Kidney capillary endothelial cell (primary cell): ENCODE results near the gene TMOD4.
"Not testable (repeated sequence)": the region's sequence is repeated elsewhere in the genome, so short reads cannot be mapped to it uniquely, and the experiment has no call there.

Experiments
- DNase-seq: peaks from one replicate; pipeline ENCODE4 v3.0.0-alpha.2; 2018; ENCODE audit warnings: low spot score

TMOD4 gene

GRCh38 chr1:151175863-151176262 is at the start of gene TMOD4:
Gene TMOD4, minus strand, starts transcription at chr1:151175981. Its CDS starts 1,106 bp downstream, at chr1:151174875.
- no peak for DNase-seq

- DNase-seq = no peak
Measured at GRCh38 chr1:151222130-151222529, 46.3 kb upstream of the TMOD4 start.

GRCh38 chr1:151221616-151222015 is 45.8 kb upstream of the TMOD4 start:
- DNase-seq = no peak

- DNase-seq = no peak
Measured at GRCh38 chr1:151213560-151213959, 37.8 kb upstream of the TMOD4 start.

- DNase-seq = no peak
Measured at GRCh38 chr1:151211972-151212705, 36.4 kb upstream of the TMOD4 start.

- no peak for DNase-seq
Measured at GRCh38 chr1:151210830-151211229, 35.0 kb upstream of the TMOD4 start.

GRCh38 chr1:151205381-151205965 is 29.7 kb upstream of the TMOD4 start:
- DNase-seq = not testable (repeated sequence)

GRCh38 chr1:151199873-151200581 is 24.2 kb upstream of the TMOD4 start:
- DNase-seq = peak; percentile 30

- DNase-seq = peak; percentile 100
Measured at GRCh38 chr1:151198254-151199127, 22.7 kb upstream of the TMOD4 start, which contains the start of gene PIP5K1A. Gene PIP5K1A, plus strand, starts transcription at chr1:151198552. Its CDS starts 445 bp downstream, at chr1:151198997.

- no peak for DNase-seq
Measured at GRCh38 chr1:151197863-151198253, 22.1 kb upstream of the TMOD4 start.

GRCh38 chr1:151196292-151196800 is 20.6 kb upstream of the TMOD4 start:
- peak; percentile 80 for DNase-seq

GRCh38 chr1:151194894-151195594 is 19.3 kb upstream of the TMOD4 start:
- DNase-seq = peak; percentile 27

- DNase-seq = no peak
Measured at GRCh38 chr1:151193856-151194255, 18.1 kb upstream of the TMOD4 start.

- DNase-seq = no peak
Measured at GRCh38 chr1:151193304-151193703, 17.5 kb upstream of the TMOD4 start.

- no peak for DNase-seq
Measured at GRCh38 chr1:151192047-151192446, 16.3 kb upstream of the TMOD4 start.

- peak; percentile 73 for DNase-seq
Measured at GRCh38 chr1:151189637-151190445, 14.1 kb upstream of the TMOD4 start, which contains the start of gene VPS72. Gene VPS72, minus strand, starts transcription at chr1:151190197. Its CDS starts 76 bp downstream, at chr1:151190121.

- DNase-seq = not testable (repeated sequence)
Measured at GRCh38 chr1:151188667-151189066, 12.9 kb upstream of the TMOD4 start.

GRCh38 chr1:151187205-151187604 is 11.4 kb upstream of the TMOD4 start:
- no peak for DNase-seq

GRCh38 chr1:151184211-151184610 is 8.4 kb upstream of the TMOD4 start:
- DNase-seq = no peak

- DNase-seq = no peak
Measured at GRCh38 chr1:151176514-151177045, 799 bp upstream of the TMOD4 start.
